HG02840 (cell line): Measurements from ENCODE around the gene TBCA.
"Not testable (repeated sequence)": the region's sequence is repeated elsewhere in the genome, so short reads cannot be mapped to it uniquely, and the experiment has no call there.

Source experiments
- ATAC-seq: cut with Tn5 transposase; IDR thresholded peaks from one replicate; pipeline ENCODE4 v1.9.1; 2021; ENCODE audit warnings: mild to moderate bottlenecking, moderate library complexity, moderate number of reproducible peaks; ENCODE audit not compliant: unreplicated experiment, low FRiP score

TBCA gene

DNA sequence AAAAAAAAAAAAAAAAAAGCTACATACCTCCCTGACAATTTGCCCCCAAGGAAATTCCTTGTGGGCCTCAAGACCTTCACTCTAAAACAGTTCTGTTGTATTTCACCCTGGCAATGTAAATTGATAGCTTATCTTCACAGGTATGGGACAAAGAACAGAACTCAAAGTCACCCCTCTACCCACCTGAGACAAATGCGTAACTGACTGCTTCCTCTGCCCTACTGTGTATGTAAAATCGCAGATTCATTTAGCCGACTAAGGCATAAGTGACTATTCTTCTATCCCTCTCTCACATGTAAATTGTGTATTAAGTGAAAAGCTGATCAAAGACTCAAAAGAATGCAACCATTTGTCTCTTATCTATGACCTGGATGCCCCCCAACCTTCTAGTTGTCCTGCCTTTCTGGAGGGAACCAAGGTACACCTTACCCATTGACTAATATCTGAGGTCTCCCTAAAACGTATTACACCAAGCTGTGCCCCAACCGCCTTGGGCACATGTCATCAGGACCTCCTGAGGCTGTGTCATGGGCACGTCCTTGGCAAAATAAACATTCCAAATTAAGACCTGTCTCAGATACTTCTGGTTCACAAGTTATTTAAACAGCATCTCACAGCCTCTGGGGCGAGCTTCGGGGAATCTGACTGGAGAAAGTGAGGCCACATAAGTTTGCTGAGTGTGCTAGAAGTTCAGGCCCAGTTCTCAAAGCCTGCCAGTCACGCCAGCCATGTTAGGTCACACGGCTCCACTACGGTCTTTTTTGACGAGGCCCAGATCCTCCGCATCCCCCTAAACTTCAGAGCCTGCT is 954 bp downstream of the TBCA start:
- peak; percentile 10 for ATAC-seq

- no peak for ATAC-seq
Observed at GRCh38 chr5:77773734-77774280, 2.3 kb downstream of the TBCA start.

DNA sequence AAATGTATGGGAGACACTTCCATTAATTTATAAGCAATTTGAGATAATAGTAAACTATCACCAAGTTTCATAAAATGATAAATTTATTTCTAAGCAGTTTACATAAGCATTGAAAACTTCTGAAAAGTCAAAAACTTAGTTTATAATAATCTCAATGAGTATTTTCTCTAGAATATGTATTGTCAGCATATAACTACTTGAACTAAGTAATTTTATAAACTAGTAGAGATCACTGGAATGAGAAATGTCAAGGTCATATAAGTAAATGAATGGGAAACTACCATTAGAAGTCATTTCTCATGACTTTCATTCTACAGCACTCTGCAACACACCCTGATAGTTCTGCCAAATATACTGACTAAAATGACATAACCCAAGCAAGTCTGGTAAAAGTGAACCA is 3.4 kb downstream of the TBCA start:
- no peak for ATAC-seq

DNA sequence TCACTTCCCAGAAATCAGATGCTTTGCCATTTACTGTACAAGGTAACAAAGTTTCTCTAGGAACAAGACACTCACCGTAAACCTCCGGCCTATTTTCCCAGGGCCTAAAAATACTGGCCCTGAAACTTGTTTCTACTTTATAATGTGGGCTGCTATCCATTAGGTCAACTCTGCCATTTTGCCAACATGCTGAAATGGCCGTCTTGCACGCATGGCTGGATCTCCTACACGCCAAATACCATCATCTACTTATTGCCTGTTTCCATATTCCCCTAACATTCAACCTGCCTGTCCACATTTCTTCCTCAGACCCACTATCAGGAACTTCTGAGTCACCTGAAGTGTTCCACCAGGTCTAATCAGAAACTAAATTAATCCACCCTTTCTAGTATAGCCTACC is 4.7 kb downstream of the TBCA start:
- ATAC-seq: no peak

GRCh38 chr5:77770293-77771005 is 5.7 kb downstream of the TBCA start:
- no peak for ATAC-seq

DNA sequence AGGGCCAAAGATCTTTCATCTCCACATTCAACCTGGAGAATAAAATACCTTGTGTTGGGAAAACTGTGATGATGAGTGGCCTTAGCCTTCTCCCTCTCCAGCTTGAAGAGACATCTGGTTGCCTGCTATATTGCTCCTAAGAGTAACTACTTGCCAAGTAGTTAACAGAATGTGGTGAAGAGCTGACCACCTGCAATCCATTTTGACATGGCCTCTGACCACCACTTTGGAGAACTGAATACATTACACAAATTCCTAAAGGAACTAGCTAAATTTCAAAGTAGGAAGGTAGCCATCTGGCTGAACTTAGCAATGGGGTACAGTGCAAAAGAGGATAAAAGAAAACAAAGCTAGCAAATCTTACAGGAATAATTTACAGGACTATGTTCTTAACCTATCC is 7.2 kb downstream of the TBCA start:
- no peak for ATAC-seq

GRCh38 chr5:77767301-77767700 is 8.8 kb downstream of the TBCA start:
- no peak for ATAC-seq

DNA sequence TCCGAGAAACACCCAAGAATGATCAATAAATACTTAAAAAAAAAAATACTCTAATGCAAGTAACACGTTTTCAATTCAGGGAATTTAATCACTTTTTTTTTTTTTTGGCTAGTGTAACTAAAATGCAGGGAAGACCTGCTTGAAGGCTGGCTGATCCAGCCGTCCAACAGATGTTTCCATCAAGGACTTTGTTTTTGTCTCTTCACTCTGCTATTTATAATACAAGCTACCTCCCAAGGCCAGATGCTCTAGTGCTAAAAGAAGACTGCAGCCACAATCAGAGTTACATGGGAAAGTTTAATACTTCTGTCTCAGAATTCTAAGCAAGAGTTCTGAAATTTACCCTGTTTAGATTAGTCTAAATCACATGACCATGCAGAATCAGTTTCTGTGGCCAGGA is 14.5 kb downstream of the TBCA start:
- no peak for ATAC-seq

DNA sequence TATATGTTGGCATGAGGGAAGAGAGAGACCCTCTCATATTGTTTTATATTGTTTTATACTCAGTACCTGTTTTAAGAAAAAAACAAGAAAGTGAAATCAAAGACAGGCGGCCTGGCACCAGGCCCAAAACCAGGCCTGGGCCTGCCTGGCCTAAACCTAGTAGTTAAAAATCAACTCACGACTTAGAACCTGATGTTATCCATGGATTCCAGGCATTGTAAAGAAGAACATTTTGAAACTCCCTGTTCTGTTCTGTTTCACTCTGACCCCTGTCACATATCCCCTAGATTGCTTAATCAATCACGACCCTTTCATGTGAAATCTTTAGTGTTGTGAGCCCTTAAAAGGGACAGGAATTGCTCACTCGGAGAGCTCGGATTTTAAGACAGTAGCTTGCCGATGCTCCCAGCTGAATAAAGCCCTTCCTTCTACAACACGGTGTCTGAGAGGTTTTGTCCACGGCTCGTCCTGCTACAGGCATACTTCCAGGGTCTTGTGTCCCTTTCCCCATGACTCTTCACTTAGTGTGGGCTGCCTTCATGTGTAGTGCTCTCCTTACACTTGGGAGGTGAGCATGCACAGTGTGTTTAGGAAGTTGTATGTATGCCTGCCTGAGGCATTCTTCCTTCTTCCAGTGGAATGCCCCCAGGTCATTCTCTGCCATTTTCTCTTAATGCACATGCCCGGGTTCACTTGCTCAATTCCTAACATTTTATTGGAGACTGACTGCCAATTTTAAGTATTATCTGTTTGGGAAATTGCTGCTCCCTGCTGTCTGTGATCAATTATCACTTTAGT is 17.8 kb downstream of the TBCA start:
- no peak for ATAC-seq

- ATAC-seq: no peak
Observed at GRCh38 chr5:77751328-77752023, 24.7 kb downstream of the TBCA start.

- not testable (repeated sequence) for ATAC-seq
Observed at GRCh38 chr5:77750928-77751327, 25.2 kb downstream of the TBCA start.

DNA sequence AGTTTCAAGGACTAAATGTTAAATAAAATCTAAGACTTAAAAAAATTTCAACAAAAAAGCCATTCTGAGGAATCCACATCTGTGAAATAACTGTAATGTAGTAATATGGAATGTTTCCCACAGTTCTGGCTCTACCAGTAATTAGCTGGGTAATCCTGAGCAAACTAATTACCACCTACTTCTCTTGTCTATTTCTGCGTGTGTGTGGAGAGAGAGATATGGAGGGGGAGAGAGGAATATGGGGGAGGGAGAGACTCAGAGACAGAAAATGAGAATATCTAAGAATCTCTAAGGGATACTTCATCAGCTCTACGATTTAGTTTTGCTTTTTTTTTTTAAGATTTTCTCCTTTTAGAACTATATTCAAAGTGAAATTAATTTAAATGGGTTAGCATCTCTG is 28.0 kb downstream of the TBCA start:
- no peak for ATAC-seq

DNA sequence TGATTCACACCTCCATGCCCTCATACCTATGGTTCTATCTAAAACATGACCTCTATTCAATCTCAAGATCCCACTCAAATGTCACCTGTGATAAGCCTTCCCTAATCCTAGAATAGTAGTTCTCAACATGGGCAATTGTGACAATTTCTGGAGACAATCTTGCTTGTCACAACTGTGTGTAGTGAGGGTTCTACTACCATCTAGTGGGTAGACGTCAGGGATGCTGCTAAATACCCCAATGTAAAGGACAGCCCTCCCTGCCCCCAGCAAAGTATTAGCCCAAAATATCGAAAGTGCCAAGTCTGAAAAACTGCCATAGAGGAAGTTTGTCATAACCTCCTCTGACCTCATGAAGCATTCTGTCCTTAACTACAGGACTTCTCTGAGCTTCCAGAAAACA is 32.0 kb downstream of the TBCA start:
- no peak for ATAC-seq

DNA sequence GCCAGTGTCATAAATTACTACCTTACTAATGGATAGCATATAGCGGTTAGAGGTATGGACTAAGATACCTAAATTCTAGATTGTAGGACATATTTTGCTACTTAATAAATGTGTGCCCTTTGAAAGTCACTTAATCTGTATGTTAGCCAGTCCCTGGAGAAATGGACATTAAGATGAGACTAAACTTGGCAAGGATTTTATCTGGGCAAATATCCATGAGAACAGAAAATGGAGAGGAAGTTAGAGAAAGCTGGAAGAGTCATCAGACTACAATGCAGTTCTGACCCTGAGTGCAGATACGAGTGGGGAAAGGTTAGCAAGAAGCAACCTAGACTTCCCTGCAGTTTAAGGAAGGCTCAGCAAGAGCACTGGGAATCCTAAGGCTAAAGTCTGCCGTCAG is 33.0 kb downstream of the TBCA start:
- no peak for ATAC-seq

DNA sequence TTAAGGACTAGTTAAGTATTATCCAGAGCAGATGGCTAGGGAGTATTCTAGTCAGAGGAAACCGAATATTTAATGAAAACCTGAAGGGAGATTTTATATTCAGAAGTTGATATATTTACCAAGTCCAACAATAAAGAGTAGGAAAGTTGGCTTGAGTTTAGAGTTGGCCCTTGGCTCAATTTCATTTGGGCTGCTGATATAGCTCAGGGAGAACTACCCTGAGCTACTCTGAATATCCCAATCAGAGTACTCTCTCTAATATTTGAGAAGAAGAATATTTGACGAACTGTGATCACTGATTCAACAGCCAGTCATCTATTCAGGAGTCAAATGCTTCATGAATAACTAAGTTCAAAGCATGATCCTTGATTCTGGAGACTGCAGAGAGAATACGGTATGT is 34.5 kb downstream of the TBCA start:
- ATAC-seq: no peak

DNA sequence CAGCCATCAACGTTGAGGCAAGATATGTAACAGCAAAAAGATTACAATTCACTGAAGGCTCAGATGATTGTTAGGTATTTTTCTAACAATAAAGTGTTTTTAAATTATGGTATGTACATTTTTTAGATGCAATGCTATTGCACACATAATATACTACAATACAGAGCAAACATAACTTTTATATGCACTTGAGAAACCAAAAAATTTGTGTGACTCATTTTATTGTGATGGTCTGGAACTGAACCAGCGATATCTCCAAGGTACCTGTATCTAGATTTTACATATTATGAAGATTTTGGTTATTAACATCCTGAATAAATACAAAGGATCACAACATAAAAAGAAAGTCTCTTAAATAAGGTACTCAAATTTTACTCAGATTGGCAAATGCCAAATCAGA is 41.3 kb downstream of the TBCA start:
- ATAC-seq: no peak

DNA sequence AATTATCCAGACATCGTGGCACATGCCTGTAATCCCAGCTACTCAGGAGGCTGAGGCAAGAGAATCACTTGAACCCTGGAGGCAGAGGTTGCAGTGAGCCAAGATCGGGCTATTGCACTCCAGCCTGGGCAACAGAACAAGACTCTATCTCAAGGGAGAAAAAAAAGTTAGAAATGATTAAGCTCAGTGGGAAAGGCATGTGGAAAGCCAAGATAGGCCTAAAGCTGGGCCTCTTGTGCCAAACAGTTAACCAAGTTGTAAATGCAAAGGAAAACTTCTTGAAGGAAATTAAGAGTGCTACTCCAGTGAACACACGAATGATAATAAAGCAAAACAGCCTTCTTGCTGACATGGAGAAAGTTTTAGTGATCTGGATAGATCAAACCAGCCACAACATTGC is 43.0 kb downstream of the TBCA start:
- ATAC-seq: no peak

- ATAC-seq: no peak
Observed at GRCh38 chr5:77727190-77727589, 48.9 kb downstream of the TBCA start.

DNA sequence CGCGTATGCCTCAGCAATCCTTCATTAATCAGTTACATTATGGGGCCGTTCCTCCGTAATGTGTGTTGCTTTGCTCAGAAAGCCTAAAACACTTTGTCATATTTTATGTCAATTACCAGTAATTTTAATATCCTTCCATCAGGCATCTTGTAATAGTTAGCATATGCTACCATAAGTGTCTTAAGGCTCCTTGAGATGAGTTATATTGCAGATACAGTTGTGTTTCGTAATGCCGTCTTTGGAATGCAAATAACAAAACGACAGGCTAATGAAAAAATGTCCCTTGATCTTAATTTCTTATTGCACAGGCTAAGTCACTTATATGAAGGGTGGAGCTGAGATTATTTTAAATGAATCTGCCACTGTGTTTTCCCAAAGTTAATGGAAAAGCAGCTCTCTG is 50.5 kb downstream of the TBCA start:
- ATAC-seq: no peak

GRCh38 chr5:77724934-77725333 is 51.2 kb downstream of the TBCA start:
- ATAC-seq: no peak
